OCI-LY3 (cell line): Measurements from ENCODE around the gene ACOXL.

Experiments
- H2AFZ ChIP-seq: fragments of 200-600, 300-600 bp; shearing (Covaris generic); 2 replicates; pipeline ENCODE4 v1.6.0; 2014; ENCODE audit warnings: antibody characterized with exemption, low read depth, low read length
- H3K27ac ChIP-seq: fragments of 200-600, 300-600 bp; sonication (generic); 2 replicates; pipeline ENCODE4 v1.5.1; 2014; ENCODE audit warnings: mild to moderate bottlenecking, low read length, moderate library complexity, mixed read lengths
- H3K27me3 ChIP-seq: fragments of 200-600, 300-600 bp; sonication (generic); 2 replicates; pipeline ENCODE4 v1.6.1; 2014; ENCODE audit warnings: low read depth, low read length, mixed read lengths
- H3K36me3 ChIP-seq: fragments of 200-600, 300-600 bp; sonication (generic); replicated peaks from 2 replicates; pipeline ENCODE3; 2014; ENCODE audit warnings: low read depth, low read length, mixed read lengths
- H3K4me1 ChIP-seq: fragments of 300-600, 200-600 bp; sonication (generic); 2 replicates; pipeline ENCODE4 v1.6.1; 2014; ENCODE audit warnings: low read length, mixed read lengths
- H3K4me2 ChIP-seq: fragments of 200-600, 300-600 bp; sonication (generic); 2 replicates; pipeline ENCODE4 v1.6.1; 2014; ENCODE audit warnings: low read length, mixed read lengths
- H3K4me3 ChIP-seq: fragments of 300-600, 200-600 bp; sonication (generic); 2 replicates; pipeline ENCODE4 v1.5.1; 2014; ENCODE audit warnings: antibody characterized with exemption, mild to moderate bottlenecking, low read length, moderate library complexity
- H3K79me2 ChIP-seq: fragments of 300-600, 200-600 bp; shearing (Covaris generic); 2 replicates; pipeline ENCODE4 v1.6.1; 2014; ENCODE audit warnings: mild to moderate bottlenecking, low read length, mixed read lengths
- H3K9ac ChIP-seq: fragments of 300-600, 200-600 bp; shearing (Covaris generic); 2 replicates; pipeline ENCODE4 v1.6.0; 2014; ENCODE audit warnings: mild to moderate bottlenecking, low read length, moderate library complexity
- H3K9me3 ChIP-seq: fragments of 200-600, 300-600 bp; shearing (Covaris generic); 2 replicates; pipeline ENCODE4 v1.6.1; 2014; ENCODE audit warnings: low read length, mixed read lengths; ENCODE audit not compliant: insufficient read depth
- H4K20me1 ChIP-seq: fragments of 200-600, 300-600 bp; sonication (generic); 2 replicates; pipeline ENCODE4 v1.6.1; 2016; ENCODE audit warnings: low read length, mixed read lengths; ENCODE audit not compliant: insufficient read depth
- EZH2phosphoT487 ChIP-seq: fragments of 200-600 bp; shearing (Covaris generic); IDR thresholded peaks from 2 replicates; pipeline ENCODE4 v1.6.1; 2018; ENCODE audit warnings: antibody characterized with exemption, mixed run types, low read depth
- TF ChIP-seq, protein P1 (sequence below): fragments of 200-600, 300-600 bp; sonication (generic); IDR thresholded peaks from 2 replicates; pipeline ENCODE4 v1.5.1; 2014; ENCODE audit warnings: antibody characterized with exemption, low read length, low read depth

The ACOXL gene

DNA sequence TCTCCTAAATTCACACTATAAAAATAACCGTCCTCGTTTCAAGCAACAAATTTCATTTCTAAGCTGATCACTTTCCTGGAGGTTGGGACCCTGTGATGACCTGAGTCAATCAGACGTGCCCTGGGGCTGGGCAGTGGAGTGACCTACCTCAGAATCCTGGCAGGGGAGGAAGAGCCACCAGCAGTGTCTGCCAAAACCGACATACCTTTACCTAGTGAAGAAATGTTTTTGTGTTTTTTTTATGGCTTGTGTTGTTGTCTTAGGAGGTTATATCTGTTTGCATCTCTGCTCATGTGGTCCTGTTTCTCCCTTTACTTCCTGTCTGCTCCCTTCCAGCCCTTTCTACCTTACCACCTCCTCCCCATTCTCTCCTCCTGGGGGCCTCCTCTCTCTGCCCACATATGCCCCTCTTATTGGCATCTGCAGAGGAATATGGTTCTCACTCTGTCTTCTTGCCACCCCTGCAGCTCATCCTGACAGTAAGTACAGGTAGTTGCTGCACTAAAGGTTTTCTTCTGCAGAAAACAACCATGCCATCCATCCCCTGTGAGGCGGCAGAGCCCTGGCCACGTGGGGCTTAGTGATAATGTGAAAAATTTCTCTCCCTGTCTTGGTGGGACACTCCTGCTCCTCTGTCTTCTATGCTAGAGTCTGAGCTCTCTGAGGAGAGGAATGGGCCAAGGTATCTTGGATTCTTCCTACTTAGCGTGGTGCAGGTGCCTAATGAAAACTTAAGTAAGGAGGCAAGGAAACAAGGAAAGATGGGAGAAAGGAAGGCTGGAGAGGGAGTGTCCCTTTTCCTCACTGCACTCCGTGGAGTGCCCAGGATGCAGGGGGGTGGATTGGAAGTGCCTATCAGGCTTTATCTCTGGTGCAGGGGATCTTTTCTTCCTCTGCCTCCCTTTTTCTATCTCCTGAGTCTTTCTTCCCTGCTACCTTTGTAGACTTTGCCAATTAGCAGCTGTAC lies 15.4 kb downstream of the ACOXL start:
- no peak overlapping the region for H3K9ac ChIP-seq

DNA sequence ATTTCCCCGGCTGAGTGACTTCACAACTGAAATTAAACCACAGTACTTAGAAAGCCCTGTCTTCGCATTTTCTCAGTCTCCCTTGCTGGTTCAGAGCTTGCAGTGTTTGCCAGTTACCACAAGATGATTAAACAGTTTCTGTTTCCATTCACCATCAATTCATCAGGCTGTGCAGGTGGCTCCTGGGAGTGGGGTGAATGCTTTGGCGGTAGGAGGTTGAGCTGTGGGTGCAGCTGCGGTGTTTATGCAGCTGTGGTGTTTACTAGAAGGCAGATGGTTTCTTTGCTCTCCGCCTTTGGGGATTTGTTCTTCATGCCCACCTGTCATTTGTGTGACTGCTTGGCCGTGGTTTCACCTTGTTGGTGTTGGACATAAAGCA lies 16.1 kb downstream of the ACOXL start:
- H2AFZ ChIP-seq = no peak overlapping the region
- H3K9ac ChIP-seq = no peak overlapping the region
- H3K9me3 ChIP-seq = no peaks in the 10 kb centered on the region
- TF ChIP-seq, protein P1, sequence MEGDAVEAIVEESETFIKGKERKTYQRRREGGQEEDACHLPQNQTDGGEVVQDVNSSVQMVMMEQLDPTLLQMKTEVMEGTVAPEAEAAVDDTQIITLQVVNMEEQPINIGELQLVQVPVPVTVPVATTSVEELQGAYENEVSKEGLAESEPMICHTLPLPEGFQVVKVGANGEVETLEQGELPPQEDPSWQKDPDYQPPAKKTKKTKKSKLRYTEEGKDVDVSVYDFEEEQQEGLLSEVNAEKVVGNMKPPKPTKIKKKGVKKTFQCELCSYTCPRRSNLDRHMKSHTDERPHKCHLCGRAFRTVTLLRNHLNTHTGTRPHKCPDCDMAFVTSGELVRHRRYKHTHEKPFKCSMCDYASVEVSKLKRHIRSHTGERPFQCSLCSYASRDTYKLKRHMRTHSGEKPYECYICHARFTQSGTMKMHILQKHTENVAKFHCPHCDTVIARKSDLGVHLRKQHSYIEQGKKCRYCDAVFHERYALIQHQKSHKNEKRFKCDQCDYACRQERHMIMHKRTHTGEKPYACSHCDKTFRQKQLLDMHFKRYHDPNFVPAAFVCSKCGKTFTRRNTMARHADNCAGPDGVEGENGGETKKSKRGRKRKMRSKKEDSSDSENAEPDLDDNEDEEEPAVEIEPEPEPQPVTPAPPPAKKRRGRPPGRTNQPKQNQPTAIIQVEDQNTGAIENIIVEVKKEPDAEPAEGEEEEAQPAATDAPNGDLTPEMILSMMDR = no peak
- peak; percentile 55; the same call in 1 of the 2 replicates for TF ChIP-seq EZH2phosphoT487
- peaks cover 77% of the 10 kb centered on the region for H3K27me3 ChIP-seq
- no peak overlapping the region for H3K27ac ChIP-seq
- peaks cover 6% of the 10 kb centered on the region; the same call in 1 of the 2 replicates for H4K20me1 ChIP-seq
- no peak overlapping the region for H3K4me3 ChIP-seq
- peak overlapping the region; percentile 34 for H3K4me2 ChIP-seq
- no peaks in the 10 kb centered on the region for H3K36me3 ChIP-seq
- no peaks in the 10 kb centered on the region for H3K79me2 ChIP-seq
- peaks cover 15% of the 10 kb centered on the region for H3K4me1 ChIP-seq

More for the DNA sequence above, 15.4 kb downstream of the ACOXL start:
- H2AFZ ChIP-seq = no peak overlapping the region
- no peaks in the 10 kb centered on the region for H3K9me3 ChIP-seq
- peaks cover 80% of the 10 kb centered on the region for H3K27me3 ChIP-seq
- H4K20me1 ChIP-seq = peaks cover 6% of the 10 kb centered on the region; the same call in 1 of the 2 replicates
- H3K4me2 ChIP-seq = peak overlapping the region; percentile 34
- TF ChIP-seq, protein P1 = no peak
- no peak for TF ChIP-seq EZH2phosphoT487
- no peak overlapping the region for H3K27ac ChIP-seq
- no peaks in the 10 kb centered on the region for H3K36me3 ChIP-seq
- H3K4me1 ChIP-seq = peaks cover 15% of the 10 kb centered on the region
- H3K79me2 ChIP-seq = no peaks in the 10 kb centered on the region
- H3K4me3 ChIP-seq = no peak overlapping the region

DNA sequence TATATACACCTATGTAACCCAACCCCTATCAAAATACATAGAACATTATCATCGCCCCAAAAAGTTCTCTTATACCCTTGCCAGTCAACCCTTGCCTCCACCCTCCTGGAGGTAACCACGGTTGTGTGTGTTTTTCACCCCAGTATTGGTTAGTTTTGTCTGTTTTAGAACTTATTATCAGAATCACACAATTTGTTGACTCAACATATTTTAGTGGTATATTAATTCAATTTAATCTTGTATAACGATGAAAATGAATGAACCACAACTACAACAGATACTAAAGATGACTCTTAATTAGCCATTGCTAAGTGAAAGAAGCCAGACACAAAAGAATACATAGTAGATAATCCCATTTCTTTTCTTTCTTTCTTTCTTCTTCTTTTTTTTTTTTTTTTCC lies 19.3 kb downstream of the ACOXL start:
- H3K27ac ChIP-seq = no peak overlapping the region

DNA sequence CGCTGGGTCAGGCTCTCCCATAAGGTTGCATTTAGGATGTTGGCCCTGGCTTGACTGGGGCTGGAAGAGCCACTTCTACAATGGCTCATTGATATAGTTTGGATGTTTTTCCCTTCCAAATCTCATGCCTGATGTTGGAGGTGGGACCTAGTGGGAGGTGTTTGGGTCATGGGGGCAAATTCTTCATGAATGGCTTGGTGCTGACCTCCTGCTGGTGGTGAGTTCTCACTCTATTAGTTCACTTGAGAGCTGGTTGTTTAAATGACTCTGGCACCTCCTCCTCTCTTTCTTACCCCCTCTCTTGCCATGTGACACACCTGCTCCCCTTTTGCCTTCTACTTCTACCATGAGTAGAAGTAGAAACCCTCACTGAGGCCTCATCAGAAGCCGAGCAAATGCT lies 20.5 kb downstream of the ACOXL start:
- no peak overlapping the region for H3K9ac ChIP-seq
- no peaks in the 10 kb centered on the region for H3K79me2 ChIP-seq
- H3K4me2 ChIP-seq = no peak overlapping the region
- TF ChIP-seq EZH2phosphoT487 = no peak
- TF ChIP-seq, protein P1 = no peak
- H3K27me3 ChIP-seq = peaks cover 63% of the 10 kb centered on the region
- H3K9me3 ChIP-seq = no peaks in the 10 kb centered on the region
- no peak overlapping the region for H3K27ac ChIP-seq
- H3K4me1 ChIP-seq = peaks cover 14% of the 10 kb centered on the region
- no peaks in the 10 kb centered on the region for H4K20me1 ChIP-seq
- no peak overlapping the region for H3K4me3 ChIP-seq
- no peaks in the 10 kb centered on the region for H3K36me3 ChIP-seq
- no peak overlapping the region for H2AFZ ChIP-seq

More for the DNA sequence above, 19.3 kb downstream of the ACOXL start:
- H3K4me2 ChIP-seq = no peak overlapping the region
- peaks cover 15% of the 10 kb centered on the region for H3K4me1 ChIP-seq
- no peaks in the 10 kb centered on the region for H3K9me3 ChIP-seq
- H3K36me3 ChIP-seq = no peaks in the 10 kb centered on the region
- no peak overlapping the region for H3K9ac ChIP-seq
- H3K27me3 ChIP-seq = peaks cover 64% of the 10 kb centered on the region
- no peaks in the 10 kb centered on the region for H4K20me1 ChIP-seq
- TF ChIP-seq, protein P1 = no peak
- no peak for TF ChIP-seq EZH2phosphoT487
- no peak overlapping the region for H3K4me3 ChIP-seq
- no peak overlapping the region for H2AFZ ChIP-seq
- no peaks in the 10 kb centered on the region for H3K79me2 ChIP-seq
